ENCODE measurements around the gene CYBA. TPM values are rescaled to one million over a fixed set of nuclear protein-coding genes. Genes with fewer than 3 reads are reported as not detected.
A peak's percentile ranks its signal among the peaks of the same experiment; 100 is the strongest.
"Not testable (repeated sequence)": the region's sequence is repeated elsewhere in the genome, so short reads cannot be mapped to it uniquely, and the experiment has no call there.

The CYBA gene
- total RNA-seq, 1 donor from 2014 or later, result 53.7 TPM

GRCh38 chr16:88619859-88620815 is 30.7 kb downstream of the CYBA start:
- intact Hi-C loops (cut with DNase I), result no loop called here

GRCh38 chr16:88618956-88619667 is 31.7 kb downstream of the CYBA start:
- DNase-seq, result no peak
- intact Hi-C loops (cut with DNase I), result no loop called here
- ATAC-seq (ENCODE audit: poor library complexity), result peak; percentile 35

More at GRCh38 chr16:88619859-88620815, 30.7 kb downstream of the CYBA start:
- DNase-seq, result no peak
- ATAC-seq (ENCODE audit: poor library complexity), result no peak

GRCh38 chr16:88618182-88618955 is 32.5 kb downstream of the CYBA start:
- DNase-seq, result no peak
- intact Hi-C loops (cut with DNase I), result no loop called here
- ATAC-seq (ENCODE audit: poor library complexity), result peak; percentile 28

GRCh38 chr16:88617268-88618031 is 33.4 kb downstream of the CYBA start:
- DNase-seq (no peak), ATAC-seq (ENCODE audit: poor library complexity) (no peak)
- intact Hi-C loops (cut with DNase I), result no loop called here

GRCh38 chr16:88616736-88617135 is 34.1 kb downstream of the CYBA start:
- no peak for DNase-seq
- no peak for ATAC-seq (ENCODE audit: poor library complexity)

GRCh38 chr16:88616320-88616719 is 34.5 kb downstream of the CYBA start:
- ATAC-seq (ENCODE audit: poor library complexity) (peak; percentile 10), DNase-seq (no peak)
- intact Hi-C loops (cut with DNase I), result no loop called here

More at GRCh38 chr16:88616736-88617135, 34.1 kb downstream of the CYBA start:
- intact Hi-C loops (cut with DNase I), result no loop called here

- intact Hi-C loops (cut with DNase I), result no loop called here
- ATAC-seq (ENCODE audit: poor library complexity) (no peak), DNase-seq (no peak)
These were observed 35.9 kb downstream of the CYBA start for GRCh38 chr16:88614818-88615580.

GRCh38 chr16:88613911-88614817 is 36.7 kb downstream of the CYBA start:
- no peak for ATAC-seq (ENCODE audit: poor library complexity)
- no peak for DNase-seq
- intact Hi-C loops (cut with DNase I), result no loop called here

GRCh38 chr16:88613293-88613692 is 37.6 kb downstream of the CYBA start:
- DNase-seq (no peak), ATAC-seq (ENCODE audit: poor library complexity) (no peak)
- intact Hi-C loops (cut with DNase I), result no loop called here

- DNase-seq, result no peak
- intact Hi-C loops (cut with DNase I), result no loop called here
- ATAC-seq (ENCODE audit: poor library complexity), result no peak
These were observed 39.7 kb downstream of the CYBA start for GRCh38 chr16:88610909-88611812.

- ATAC-seq (ENCODE audit: poor library complexity) (no peak), DNase-seq (no peak)
- intact Hi-C loops (cut with DNase I), result no loop called here
These were observed 40.8 kb downstream of the CYBA start for GRCh38 chr16:88610080-88610479.

GRCh38 chr16:88609426-88609825 is 41.4 kb downstream of the CYBA start:
- ATAC-seq (ENCODE audit: poor library complexity); intact Hi-C loops (cut with DNase I): not testable (repeated sequence)

GRCh38 chr16:88608076-88608475 is 42.8 kb downstream of the CYBA start:
- no peak for DNase-seq
- ATAC-seq (ENCODE audit: poor library complexity), result no peak
- intact Hi-C loops (cut with DNase I), result no loop called here

More at GRCh38 chr16:88609426-88609825, 41.4 kb downstream of the CYBA start:
- not testable (repeated sequence) for DNase-seq

GRCh38 chr16:88606148-88606757 is 44.6 kb downstream of the CYBA start:
- intact Hi-C loops (cut with DNase I), result no loop called here
- DNase-seq (no peak), ATAC-seq (ENCODE audit: poor library complexity) (no peak)

All from Right ventricle myocardium superior (tissue), 1 donor.